H54 (cell line): ENCODE data around the gene SRPK1.
"Not testable (repeated sequence)": the region's sequence is repeated elsewhere in the genome, so short reads cannot be mapped to it uniquely, and the experiment has no call there.

Experiments
- DNase-seq: peaks from one replicate; pipeline ENCODE4 v3.0.0; 2011; ENCODE audit warnings: low spot score, mixed read lengths; ENCODE audit not compliant: insufficient read length
- FAIRE-seq: peaks from 3 replicates; lab custom pipeline; 2011; peaks lifted over from hg19 to GRCh38; lab: Jason Lieb, UNC
- POLR2A ChIP-seq: IDR thresholded peaks from 2 replicates; pipeline ENCODE4 v1.6.1; 2011; ENCODE audit warnings: low read depth, mild to moderate bottlenecking, low read length

SRPK1 gene

DNA sequence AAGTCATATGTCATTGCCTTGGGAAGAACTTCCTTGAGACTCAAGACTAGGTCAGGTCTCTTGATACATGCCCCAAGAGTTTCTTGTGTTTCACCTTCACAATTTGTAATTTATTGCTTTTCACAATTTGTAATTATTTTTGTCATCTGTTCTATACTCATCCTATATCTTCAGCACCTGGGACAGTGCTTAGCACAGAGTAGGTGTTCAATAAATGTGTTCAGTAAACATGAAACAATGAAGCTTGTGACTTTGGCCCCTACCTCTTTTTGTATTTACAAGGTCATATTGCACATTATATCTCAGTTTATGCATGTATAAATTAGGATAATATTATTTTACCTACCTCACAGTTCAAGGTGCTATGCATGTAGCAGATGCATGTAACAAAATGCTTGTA is 21.5 kb upstream of the SRPK1 start:
- FAIRE-seq (no peak), DNase-seq (no peak)
- no peak for TF ChIP-seq POLR2A

DNA sequence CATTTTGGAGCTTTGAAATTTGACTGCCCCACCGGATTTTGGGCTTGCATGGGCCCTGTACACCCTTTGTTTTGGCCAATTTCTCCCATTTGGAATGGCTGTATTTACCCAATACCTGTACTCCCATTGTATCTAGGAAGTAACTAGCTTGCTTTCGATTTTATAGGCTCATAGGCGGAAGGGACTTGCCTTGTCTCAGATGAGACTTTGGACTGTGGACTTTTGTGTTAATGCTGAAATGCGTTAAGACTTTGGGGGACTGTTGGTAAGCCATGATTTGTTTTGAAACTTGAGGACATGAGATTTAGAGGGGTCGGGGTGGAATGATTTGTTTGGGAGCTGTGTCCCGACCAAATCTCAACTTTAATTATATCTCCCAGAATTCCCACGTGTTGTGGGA is 20.3 kb upstream of the SRPK1 start:
- DNase-seq, FAIRE-seq: not testable (repeated sequence)

- DNase-seq, FAIRE-seq: not testable (repeated sequence)
Observed at GRCh38 chr6:35940014-35940413, 19.1 kb upstream of the SRPK1 start.

GRCh38 chr6:35939259-35939658 is 18.4 kb upstream of the SRPK1 start:
- DNase-seq, FAIRE-seq: not testable (repeated sequence)

DNA sequence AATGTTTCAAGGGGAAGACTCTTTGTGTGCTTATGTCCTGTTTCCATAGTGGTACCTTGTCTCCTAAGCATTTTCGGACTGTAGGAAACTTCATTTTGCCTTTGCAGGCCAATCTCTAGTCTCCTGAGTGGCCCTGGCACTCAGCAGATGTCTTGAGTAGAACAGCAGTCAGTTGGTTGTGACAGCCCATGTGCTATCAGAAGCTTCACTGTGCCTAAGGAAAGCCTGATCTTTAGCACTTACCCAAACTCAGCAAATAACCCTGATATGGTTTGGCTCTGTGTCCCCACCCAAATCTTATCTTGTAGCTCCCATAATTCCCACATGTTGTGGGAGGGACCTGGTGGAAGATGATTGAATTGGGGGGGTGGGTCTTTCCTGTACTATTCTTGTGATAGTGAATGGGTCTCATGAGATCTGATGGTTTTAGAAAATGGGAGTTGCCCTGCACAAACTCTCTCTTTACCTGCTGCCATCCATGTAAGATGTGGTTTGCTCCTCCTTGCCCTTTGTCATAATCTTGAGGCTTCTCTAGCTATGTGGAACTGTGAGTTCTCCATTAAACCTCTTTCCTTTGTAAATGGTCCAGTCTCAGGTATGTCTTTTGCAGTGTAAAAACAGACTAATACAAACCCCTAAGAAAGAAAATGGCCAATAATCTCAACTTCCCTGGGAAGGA is 15.9 kb upstream of the SRPK1 start:
- no peak for DNase-seq
- FAIRE-seq, result no peak
- TF ChIP-seq POLR2A, result no peak

DNA sequence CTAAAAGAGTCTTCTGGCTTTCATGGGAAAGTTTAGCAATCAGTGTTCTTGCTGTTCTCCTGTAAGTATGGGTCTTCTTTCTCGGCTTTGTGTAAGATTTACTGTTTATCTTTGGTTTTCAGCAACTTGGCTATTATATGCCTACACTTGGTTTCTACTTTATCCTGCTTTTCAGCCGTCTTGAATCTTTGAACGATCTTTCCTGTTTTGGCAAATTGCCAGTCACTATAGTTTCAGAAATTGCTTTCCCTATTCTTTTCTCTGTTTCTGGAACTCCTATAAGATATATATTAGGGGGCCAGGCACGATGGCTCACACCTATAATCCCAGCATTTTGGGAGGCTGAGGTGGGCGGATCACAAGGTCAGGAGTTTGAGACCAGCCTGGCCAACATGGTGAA is 14.6 kb upstream of the SRPK1 start:
- TF ChIP-seq POLR2A, result no peak
- DNase-seq (no peak), FAIRE-seq (no peak)

- TF ChIP-seq POLR2A, result no peak
- no peak for DNase-seq
- no peak for FAIRE-seq
Observed at GRCh38 chr6:35933844-35934243, 12.9 kb upstream of the SRPK1 start.

DNA sequence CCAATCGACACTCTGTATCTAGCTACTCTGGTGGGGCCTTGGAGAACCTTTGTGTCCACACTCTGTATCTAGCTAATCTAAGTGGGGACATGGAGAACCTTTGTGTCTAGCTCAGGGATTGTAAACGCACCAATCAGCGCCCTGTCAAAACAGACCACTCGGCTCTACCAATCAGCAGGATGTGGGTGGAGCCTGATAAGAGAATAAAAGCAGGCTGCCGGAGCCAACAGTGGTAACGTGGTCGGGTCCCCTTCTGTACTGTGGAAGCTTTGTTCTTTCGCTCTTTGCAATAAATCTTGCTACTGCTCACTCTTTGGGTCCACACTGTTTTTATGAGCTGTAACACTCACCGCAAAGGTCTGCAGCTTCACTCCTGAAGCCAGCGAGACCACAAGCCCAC is 11.0 kb upstream of the SRPK1 start:
- not testable (repeated sequence) for DNase-seq, FAIRE-seq

- DNase-seq, result no peak
- TF ChIP-seq POLR2A, result no peak
- no peak for FAIRE-seq
Observed at GRCh38 chr6:35931120-35931561, 10.2 kb upstream of the SRPK1 start.

DNA sequence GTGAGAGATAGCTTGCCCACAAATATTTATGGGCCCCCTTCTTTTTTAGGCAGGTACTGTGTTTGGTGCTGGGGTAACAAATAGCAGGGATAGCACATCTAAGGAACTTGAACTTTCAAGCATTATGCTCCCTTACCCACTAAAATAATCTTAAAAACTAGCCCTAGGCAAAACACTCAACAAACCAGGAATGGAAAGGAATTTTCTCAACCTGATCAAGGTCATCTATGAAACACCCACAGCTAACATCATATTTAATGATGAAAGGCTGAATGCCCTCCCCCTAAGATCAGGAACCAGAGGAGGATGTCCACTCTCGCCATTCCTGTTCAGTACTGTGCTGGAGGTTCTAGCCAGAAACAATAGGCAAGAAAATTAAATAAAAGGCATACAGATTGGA is 8.7 kb upstream of the SRPK1 start:
- DNase-seq (no peak), FAIRE-seq (no peak)
- TF ChIP-seq POLR2A, result no peak

- no peak for TF ChIP-seq POLR2A
- DNase-seq (no peak), FAIRE-seq (no peak)
Observed at GRCh38 chr6:35926509-35927215, 5.8 kb upstream of the SRPK1 start.

GRCh38 chr6:35925961-35926360 is 5.1 kb upstream of the SRPK1 start:
- no peak for DNase-seq
- no peak for FAIRE-seq
- no peak for TF ChIP-seq POLR2A

DNA sequence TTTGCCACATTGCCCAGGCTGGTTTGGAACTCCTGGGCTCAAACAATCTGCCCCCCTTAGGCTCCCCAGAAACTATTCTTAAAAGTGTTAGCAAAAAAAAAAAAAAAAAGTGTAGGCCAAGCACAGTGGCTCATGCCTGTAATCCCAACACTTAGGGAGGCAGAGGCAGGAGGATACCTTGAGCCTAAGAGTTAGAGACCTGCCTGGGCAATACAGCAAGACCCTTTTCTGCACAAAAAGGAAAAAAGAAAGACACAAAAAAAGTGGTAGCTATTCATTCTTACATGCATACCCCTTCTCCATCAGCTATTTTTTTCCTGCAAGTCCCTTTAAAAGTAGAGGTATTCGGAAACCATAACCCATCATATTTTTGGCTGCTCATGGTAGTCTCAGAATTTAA is 3.2 kb upstream of the SRPK1 start:
- no peak for FAIRE-seq
- no peak for TF ChIP-seq POLR2A
- no peak for DNase-seq

GRCh38 chr6:35922139-35922554 is 1.2 kb upstream of the SRPK1 start:
- DNase-seq (no peak), FAIRE-seq (no peak)
- no peak for TF ChIP-seq POLR2A
